GM19099 (cell line): ENCODE results near the gene UCK1.
A peak's percentile ranks its signal among the peaks of the same experiment; 100 is the strongest.

Experiments used
- POLR2A ChIP-seq: IDR thresholded peaks from 3 replicates; pipeline ENCODE4 v1.6.1; 2011; ENCODE audit warnings: low read depth; ENCODE audit not compliant: insufficient read length; ENCODE audit errors: extremely low read depth

Gene UCK1

DNA sequence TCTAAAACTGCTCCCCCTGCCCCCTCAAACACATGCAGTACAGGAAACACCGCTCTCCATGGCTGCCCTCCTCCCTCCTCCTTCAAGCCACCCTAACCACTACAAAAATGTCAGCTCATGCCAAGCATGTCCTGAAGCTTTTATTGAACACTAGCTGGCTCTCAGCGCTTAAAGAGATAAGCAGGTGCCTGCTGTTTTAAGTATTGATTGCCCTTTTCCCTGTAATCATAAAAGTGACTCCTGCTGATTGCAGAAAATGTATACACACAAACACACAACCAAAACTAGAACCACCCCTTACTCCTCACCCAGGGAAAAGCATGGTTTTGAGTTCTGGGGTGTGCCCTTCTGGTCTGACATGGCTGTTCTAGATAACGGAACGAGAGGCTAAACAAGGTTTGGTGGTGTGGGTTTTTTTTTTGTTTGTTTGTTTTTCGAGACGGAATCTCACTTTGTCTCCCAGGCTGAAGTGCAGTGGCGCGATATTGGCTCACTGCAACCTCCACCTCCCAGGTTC lies 3.7 kb upstream of the UCK1 start:
- no peak for TF ChIP-seq POLR2A

DNA sequence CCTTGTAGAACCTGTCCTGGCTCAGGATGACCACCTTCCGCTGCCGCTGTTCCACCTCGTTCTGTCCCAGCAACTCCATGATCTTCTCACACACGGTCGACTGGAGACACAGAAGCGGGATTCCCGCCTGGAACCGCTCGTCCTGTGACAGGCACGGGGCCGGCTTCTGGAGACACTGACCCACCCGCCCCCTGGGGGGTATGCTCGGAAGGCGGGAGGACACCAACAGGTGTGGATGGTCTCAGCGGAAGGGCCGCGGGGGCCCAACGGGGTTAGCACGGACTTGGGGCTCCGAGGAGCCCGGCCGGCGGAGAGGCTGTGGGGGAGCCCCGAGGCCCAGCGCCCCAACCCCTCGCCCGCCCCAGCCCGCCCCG lies 530 bp downstream of the UCK1 start:
- TF ChIP-seq POLR2A: no peak

DNA sequence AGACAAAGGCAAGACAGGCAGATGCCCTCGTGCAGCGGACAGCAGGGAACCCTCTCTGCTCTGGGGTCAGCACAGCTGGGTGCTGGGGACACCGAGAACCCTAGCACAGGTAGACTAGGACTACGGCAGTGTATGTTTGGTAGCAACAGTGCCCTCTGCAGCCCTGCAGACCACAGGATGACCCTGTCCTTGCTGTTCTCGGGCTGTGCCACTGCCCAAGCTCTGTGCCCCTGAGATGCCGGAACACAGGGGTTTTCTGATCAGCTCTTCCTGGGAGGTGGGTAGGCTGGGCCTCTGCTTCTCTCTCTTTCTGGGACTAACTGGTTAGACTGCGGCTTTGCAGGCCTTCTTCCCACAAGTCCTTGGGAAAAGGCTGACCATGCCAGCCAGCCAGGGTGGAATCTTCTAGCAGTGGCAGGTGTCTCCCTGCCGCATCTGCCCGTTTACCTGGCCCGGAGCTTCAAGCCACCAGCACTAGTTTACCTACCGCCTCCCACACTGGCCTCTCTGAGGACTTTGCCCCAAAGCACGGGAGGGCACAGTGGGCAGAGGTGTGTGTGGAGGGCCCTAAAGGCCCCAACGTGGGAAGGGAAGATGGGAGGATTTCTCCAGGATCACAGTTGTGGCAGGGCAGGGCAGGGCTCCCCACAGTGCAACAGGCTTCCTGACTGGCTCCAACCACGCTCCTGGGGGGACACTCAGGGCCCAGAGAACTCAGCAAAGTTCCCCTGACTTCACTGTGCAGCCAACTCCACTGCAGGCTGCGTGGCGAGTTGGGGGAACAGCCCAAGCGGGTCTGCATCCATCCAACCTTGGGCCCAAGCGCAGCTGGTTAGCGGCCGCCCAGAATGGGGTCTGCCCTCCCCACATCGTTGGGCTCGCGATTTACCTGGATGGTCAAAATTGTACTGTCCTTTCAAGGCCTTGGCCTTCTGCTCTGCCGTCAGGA lies 1.2 kb downstream of the UCK1 start:
- no peak for TF ChIP-seq POLR2A

DNA sequence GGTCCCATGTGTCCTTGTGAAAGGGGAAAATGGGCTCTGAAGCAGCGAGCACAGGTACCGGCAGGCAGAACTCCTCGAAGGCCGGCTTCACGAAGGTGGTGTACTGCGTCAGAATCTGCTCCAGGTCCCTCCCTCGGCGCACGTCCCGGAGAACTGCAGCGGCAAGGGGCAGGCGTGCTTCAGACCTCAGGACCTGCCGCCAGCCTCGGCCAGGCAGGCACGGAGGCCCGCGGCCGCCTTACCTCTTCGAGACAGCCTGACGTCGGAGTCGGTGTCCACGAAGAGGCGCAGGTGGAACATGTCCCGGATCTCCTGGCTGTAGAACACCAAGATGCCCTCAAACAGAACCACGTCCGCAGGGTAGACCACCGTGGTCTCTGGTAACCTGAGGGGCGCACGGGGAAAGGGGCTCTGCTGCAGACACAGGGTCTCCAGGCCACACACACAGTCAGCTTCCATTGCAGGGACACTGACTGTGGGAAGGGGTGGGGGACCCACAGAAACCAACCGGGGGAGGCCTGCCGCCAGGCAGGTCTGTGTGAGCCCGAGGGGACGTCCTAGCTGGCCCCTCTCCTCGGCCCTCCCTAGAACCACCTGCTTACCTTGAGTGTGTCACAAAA lies 2.1 kb downstream of the UCK1 start:
- no peak for TF ChIP-seq POLR2A

DNA sequence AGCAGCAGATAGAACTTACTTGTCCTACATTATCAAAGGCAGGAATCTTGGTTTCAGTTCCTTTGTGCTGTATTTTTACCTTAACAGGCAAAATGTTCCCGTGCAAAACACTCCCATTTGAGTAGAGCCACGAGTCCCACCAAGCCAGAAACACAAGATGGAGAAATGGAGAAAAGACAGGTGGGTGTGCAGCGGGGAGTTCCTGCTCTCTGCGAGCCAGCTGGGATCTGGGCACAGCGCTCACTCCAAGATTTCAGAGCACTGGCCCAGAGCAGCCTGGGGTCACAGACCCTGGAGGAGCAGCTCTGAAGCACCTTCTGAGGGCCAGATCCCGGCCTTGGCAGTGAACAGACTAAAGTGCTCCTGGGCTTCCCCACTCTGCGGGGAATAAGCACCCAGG lies 2.9 kb downstream of the UCK1 start:
- no peak for TF ChIP-seq POLR2A

DNA sequence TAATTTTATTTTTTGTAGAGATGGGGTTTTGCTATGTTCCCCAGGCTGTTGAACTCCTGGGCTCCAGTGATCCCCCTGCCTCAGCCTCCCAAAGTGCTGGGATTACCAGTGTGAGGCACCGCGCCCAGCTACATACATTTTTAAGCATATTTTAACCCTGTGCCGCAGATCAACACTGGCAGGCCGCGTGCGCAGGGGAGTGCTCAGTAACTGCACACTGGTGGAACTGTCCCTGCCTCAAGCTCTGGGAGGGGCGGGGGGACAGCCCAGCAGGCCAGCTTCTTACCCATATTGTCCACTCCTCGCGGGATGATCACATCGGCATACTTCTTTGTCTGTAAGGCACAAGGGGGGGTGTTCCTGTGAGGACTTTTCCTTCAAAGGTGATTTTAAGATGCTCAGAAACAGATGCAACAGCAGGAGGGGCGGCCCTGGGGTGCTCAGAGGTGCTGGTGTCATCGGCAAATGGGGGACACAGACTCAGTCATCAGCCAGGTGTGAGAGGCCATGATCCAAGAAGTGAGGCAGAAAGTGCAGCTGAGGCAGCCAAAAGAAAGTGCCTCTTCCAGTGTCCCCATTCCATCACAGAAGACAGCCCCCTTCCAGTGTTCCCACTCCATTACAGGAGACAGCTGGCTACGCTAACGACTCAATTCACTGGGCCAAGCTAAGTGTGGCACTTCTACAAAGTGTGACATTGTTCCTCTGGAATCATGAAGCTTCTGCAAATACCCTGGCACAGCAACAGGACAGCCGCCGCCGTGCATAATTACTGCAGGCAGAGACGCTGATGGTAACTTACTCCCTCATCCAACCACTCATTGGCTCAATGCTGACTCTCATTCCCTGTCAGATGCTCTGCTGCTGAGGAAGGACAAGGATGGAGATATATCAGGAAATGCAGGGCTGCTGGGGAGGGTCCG lies 5.2 kb downstream of the UCK1 start:
- TF ChIP-seq POLR2A: no peak

DNA sequence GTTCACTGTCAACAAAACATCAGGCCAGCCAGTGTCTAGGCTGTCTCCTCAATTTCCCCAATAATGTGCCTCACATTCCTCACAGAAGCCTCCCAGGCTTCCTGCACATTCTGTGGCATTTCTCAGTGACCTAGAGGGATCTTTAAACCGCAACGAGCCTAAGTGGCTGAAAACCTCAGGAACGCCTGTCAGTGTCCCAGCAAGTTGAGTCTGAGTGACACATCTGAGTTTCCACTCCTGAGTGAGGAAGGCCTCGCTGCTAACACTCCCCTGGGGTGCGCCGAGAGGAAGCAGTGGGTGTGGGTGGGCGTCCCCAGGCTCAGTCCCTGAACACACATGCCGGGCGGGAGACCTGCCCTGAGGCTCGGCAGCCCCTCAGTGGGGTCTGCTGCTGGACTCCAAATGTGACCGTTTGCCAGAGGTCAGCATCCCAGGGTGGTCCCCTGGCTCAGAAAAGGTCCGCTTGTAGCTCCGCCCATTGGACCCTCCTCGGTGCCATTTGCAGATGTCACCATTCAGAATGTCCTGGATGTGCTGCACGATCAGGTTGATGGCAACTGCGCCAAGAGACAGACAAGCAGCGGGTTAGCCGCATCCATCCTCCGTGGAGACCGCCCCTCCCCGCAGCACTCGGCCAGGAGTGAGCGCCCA lies 6.3 kb downstream of the UCK1 start:
- TF ChIP-seq POLR2A: no peak

DNA sequence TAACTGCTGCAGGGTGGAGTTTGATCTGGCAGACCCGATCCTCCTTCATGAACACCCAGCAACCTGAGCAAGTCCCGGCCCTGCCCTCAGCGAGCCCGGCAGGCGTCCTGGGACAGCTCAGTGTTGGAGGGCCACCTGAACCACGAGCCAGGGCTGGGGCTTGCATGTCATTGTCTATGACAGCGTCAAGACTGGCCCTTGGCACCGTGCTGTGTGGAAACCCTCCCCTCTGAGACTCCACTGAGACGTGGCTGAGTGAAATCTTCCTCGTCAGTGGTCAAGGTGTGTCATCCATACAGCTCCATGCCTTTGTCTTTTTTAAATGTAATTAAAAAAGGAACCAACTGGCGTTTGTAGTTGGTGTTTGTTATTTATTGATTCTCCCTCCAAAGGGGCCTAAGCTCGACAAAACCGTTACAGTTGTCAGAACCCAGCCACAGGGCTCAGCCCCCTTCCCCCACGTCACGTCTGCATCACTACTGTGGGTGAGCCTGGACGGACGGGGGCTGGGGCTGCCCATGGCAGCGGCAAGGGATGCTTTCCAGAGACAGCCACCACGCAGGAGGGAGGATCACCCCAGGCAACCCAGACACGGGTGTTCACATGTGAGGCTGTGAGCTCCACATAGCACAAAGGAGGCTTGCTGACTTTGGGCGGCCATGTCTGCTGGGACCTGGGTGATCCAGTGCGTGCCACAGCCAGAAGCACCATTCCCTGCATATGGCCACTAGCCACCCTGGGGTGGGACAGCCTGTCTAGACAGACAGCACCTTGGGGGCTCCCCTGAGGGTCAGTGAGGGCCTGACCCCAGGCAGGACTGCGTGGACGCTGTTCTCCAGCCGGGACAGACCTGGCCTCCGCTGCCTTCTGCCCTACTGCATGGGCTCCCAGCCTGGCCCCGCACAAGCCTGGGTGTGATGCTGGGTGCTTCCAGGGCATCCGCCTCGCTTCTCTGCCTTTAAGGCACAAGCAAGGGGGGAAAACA lies 7.3 kb downstream of the UCK1 start:
- TF ChIP-seq POLR2A: no peak

DNA sequence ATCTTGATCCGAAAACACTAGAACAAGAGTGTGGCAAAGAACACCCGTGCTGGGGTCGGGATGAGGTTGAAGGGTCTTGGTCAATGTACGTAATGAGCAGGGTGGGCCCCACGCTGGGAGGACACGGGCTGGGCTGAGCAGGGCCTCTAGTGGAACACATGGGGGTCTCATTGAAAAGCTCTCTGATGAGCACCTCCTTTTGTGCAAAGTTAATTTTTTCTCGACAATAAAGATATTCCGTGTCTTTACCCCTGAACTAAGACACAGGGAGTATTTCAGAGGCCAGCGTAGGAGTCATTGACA lies 8.0 kb downstream of the UCK1 start:
- no peak for TF ChIP-seq POLR2A

DNA sequence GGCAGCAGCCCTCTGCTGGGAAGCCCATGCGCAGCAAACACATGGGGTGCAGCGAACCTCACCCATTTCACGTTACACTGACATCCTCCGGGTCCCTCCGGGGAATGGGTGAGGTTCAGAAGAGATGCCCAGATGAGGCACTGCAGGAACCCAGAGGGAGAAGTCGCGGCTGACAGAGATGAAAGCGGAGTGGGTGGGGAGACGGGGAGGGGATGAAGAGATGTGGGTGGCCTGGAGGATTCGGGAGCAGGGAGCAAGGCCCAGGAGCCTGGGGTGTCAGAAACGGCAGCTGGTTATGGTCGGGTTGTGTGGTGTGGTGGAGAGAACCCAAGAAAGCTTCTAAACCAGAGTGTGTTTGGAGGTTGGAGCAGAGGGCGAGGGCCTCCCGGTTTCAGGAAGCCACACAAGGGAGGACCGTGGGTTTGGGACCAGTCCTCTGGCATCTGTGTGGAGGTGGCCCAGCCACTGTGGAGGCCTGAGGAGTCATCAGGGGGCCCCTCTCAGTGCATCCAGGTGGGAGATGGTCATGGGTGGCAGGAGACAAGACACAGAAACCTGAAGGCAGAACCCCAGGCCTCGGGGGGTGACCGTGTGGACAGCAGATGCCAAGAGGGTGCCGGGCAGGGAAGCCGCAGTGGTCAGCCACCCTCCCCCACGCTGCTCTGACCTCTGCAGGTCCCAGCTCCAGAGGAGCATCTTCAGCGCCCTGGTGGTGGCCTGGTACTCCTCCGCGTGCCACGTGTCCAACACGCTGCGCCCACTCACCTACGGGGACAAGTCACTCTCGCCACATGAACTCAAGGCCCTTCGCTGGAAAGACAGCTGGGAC lies 8.6 kb downstream of the UCK1 start:
- TF ChIP-seq POLR2A: peak; percentile 13

DNA sequence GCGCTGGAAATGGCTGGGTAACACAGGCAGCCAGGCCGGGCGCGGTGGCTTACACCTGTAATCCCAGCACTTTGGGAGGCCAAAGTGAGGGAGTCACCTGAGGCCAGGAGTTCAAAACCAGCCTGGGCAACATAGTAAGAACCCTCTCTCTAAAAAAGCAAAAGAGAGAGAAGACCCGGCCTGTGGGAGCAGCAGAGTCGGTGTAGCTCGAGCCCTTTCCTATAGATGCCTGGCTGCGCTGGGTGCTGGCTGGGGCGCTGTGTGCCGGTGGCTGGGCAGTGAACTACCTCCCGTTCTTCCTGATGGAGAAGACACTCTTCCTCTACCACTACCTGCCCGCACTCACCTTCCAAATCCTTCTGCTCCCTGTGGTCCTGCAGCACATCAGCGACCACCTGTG lies 9.2 kb downstream of the UCK1 start:
- no peak for TF ChIP-seq POLR2A

DNA sequence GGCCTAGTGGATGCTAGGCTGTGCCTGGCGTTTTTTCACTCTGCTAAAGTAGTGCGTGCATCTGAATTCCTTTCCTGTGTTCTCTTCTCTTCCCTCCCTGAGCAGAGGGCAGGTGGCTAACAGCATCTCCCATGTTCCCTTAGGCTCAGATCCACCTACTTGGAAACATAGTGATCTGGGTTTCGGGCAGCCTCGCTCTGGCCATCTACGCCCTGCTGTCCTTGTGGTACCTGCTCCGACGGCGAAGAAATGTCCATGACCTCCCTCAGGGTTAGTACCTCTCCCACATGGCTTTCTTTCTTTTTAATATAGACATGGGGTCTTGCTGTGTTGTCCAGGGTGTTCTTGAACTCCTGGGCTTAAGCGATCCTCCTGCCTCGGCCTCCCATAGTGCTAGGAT lies 9.9 kb downstream of the UCK1 start:
- TF ChIP-seq POLR2A: no peak

DNA sequence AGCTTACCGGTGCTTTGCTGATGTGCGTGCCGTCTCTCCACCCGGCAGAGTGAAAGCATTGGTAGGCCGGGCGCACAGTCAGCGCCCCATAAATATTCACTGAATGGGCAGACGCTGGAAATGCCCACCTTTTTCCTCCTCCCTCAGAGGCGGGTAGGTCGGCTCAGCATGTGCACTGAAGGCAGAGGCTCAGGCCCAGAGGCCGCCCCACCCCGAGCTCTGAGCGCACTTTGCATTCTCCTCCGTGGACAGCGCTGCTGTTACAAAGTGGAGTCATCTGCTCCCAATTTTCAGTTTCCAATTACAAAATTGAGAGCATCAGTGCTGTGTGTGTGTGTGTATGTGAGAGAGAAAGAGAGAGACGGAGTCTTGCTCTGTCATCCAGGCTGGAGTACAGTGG lies 10.6 kb downstream of the UCK1 start:
- TF ChIP-seq POLR2A: no peak
